Ramos (cell line): ENCODE results near the gene GRPEL2.

ENCODE experiments used
- in situ Hi-C: fragments of 300-500 bp; cut with MboI; formaldehyde crosslinking; loops from one replicate; pipeline ENCODE4 v1.14.3; 2022; ENCODE audit warnings: low sequenced_read_pairs; ENCODE audit not compliant: unreplicated experiment

Gene GRPEL2

DNA sequence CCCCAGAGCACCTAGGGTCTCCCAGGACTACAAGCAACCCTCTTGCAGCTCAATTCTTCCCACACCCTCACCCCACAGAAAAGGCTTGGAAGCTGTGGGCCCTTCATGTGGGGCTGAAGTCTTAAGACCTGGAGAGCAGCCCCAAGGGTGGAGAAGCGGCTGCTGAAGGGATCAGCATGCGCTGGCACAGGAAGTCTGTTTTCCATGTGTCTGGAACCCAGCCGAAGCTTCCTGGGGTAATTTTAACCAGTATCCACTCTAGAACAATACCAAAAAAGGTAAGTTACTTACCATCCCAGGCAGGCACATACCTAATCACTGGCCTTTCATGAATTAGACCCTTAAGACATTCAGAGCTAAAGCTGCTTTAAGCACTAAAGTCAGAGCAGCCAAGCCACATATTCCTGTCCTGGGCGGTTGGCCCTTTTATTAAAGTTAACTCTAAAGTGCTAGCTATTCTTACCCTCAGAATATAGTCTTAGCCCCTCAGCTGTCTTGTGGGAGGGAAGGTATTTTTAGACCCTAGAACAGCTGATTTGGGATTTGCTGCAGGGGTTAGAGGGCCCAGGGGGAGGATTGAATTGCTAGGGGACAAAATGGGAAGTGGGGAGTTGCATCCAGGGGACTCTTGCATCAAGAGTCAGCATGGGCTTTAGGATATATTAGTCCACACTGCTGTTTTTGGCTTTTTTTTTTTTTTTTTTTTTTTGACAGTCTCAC lies 26.9 kb downstream of the GRPEL2 start:
- in situ Hi-C loops, result loop anchor here (5.0 kb wide), 1 partner anchor 50 kb away; no protein-coding TSS in a partner anchor

GRCh38 chr5:149372932-149373331 lies 27.6 kb downstream of the GRPEL2 start:
- in situ Hi-C loops, result loop anchor here (5.0 kb wide), 1 partner anchor 51 kb away; no protein-coding TSS in a partner anchor

DNA sequence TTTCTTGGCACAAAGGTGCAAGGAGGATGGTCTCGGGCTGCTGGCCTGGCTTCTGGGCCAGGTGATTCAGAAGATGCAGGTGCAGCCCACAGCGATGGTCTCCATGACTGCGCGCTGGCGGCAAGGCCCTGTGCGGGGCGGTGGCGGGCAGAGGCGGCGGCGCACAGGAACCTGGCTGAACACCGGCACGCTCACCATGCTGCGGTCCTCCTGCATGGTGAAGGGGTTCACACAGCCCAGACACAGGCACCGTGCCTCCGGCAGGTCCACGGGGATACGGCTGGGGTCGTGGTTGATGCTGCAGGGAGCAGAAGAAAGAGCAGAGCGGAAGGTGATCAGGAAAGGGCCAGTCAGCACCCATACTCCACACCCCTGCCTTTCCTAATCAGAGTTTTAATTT lies 29.0 kb downstream of the GRPEL2 start:
- in situ Hi-C loops, result loop anchor here (5.0 kb wide), 1 partner anchor 52 kb away; no protein-coding TSS in a partner anchor

- in situ Hi-C loops, result loop anchor here (5.0 kb wide), 1 partner anchor 52 kb away; no protein-coding TSS in a partner anchor
Observed at GRCh38 chr5:149374801-149375200, 29.5 kb downstream of the GRPEL2 start.

DNA sequence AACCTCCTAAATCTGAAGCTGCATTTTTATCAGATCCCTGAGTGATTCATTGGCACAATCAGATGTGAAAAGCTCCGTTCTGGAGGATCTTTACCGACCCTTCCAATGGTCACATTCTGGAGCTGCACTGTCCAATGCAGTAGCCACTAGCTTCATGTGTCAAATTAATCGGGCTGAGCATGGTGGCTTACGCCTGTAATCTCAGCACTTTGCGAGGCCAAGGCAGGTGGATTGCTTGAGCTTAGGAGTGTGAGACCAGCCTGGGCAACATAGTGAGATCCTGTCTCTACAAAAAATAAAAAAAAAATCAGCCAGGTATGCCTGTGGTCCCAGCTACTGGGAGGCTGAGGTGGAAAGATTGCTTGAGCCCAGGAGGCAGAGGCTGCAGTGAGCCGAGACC lies 30.1 kb downstream of the GRPEL2 start:
- in situ Hi-C loops, result no loop called here

DNA sequence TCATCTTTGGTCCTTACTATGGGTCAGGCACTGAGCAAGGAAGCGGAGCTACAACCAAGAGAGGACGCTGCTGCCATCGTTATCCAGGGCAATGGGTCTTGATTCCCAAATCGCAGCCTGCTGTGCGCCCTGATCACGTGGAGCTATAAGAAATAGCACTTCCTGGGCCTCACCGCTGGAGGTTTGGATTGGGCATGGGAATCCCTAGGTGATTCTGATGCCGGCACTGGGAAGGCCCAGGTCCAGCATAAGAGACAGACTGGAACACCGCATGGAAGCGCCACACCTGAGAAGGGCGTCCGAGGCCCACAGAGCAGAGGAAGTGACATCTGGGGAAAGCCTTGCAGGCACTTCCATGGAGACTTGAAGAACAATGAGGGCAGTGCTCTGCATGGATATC lies 30.8 kb downstream of the GRPEL2 start:
- in situ Hi-C loops, result no loop called here

DNA sequence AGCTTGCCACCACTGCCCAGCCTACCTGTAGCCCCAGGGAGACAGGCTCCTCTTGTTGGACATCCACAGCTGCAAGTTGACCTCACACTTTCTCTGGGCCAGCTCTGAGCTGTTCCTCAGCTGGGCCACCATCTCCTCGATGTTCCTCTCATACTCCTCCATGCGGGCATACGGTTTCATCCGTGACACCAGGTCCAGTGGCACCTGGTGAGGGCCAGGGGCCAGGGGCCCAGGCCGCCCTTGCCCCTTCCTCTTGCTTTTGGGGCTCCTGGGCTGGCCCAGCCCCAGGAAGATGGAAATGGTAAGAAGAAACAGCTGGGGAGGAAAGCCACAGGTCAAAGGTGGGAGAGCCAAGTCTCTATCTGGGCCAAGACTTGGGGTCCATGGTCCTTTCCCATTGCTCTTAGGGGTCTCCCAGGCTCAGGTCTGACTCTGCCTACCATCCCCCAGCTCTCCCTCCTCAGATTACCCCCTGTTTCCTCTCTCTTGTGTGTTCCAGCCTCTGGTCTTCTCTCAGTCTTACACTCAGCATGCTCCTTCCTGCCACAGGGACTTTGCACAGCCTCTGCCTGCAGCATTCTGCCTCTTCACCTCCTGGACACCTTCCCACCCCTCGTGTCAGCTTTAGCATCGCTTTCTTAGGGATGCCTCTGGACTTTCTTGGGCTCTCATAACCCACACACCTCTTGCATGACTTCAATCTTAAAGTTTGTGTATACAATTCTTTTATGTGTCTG lies 31.6 kb downstream of the GRPEL2 start:
- in situ Hi-C loops, result no loop called here

GRCh38 chr5:149378241-149378820 lies 33.0 kb downstream of the GRPEL2 start:
- in situ Hi-C loops, result no loop called here

DNA sequence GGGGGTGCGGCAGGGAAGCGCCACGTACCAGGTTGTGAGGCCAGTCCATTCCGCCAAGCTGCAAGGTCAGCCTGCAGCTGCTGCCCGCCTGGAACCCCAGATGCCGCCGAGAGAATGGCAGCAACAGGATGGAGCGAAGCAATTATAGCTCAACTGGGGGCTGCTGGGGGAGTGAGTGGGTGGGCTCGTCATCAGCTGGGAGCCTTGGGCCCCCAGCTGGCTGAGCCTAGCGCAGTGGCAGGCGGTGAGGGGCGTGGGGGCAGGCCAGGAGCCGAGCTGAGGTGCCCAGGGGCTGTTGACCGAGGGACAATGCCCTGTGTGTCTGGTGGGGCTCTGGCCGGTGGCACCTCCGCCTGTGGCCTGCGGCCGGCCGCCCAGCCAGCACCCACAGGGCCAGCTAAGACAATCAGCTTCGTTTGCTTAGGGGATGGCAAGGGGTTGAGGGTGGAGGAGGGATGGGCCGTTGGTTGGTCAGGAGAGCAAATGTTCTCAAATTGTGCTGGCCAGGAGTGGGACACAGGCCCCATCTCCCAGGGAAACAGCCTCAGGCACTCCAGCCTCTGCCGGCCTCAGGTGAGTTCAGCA lies 34.0 kb downstream of the GRPEL2 start, which contains the start of gene IL17B:
Gene IL17B, minus strand, starts transcription at position 116 of the 585 bp plus-strand sequence. Its CDS starts 67 bp downstream, at position 49.
- in situ Hi-C loops, result no loop called here

DNA sequence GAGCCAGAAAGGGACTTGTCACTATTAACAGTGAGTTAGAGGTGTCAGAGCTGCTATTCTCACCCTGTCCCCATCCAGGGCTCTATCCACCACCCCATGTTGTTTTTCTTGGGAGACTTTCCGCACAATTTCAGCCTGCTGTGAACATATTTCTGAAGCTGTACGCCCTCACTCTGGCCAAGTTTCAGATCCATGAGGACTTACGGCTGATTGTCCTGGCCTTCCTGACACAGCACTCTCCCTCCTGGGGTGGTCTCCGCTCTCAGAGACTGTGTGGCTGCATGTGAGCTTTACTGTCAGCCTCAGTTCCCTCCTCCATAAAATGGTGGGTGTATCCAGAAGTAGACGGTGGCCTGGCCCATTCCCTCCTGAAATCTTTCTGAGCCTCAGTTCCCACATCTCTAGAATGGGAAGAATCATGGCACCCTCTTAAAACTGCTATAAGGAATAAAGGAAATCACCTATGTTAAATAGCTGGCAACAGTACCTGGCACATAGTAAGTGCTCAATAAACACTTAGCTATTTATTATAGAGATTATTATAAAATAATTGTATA lies 34.6 kb downstream of the GRPEL2 start:
- in situ Hi-C loops, result loop anchor here (10.0 kb wide), 1 partner anchor 185 kb away; no protein-coding TSS in a partner anchor

- in situ Hi-C loops, result loop anchor here (10.0 kb wide), 1 partner anchor 184 kb away; no protein-coding TSS in a partner anchor
Observed at GRCh38 chr5:149380466-149381121, 35.3 kb downstream of the GRPEL2 start.

GRCh38 chr5:149381261-149381985 lies 36.1 kb downstream of the GRPEL2 start:
- in situ Hi-C loops, result loop anchor here (10.0 kb wide), 1 partner anchor 183 kb away; no protein-coding TSS in a partner anchor

- in situ Hi-C loops, result loop anchor here (10.0 kb wide), 1 partner anchor 183 kb away; no protein-coding TSS in a partner anchor
Observed at GRCh38 chr5:149381986-149382338, 36.7 kb downstream of the GRPEL2 start.

GRCh38 chr5:149382517-149383220 lies 37.4 kb downstream of the GRPEL2 start:
- in situ Hi-C loops, result loop anchor here (10.0 kb wide), 1 partner anchor 182 kb away; no protein-coding TSS in a partner anchor

DNA sequence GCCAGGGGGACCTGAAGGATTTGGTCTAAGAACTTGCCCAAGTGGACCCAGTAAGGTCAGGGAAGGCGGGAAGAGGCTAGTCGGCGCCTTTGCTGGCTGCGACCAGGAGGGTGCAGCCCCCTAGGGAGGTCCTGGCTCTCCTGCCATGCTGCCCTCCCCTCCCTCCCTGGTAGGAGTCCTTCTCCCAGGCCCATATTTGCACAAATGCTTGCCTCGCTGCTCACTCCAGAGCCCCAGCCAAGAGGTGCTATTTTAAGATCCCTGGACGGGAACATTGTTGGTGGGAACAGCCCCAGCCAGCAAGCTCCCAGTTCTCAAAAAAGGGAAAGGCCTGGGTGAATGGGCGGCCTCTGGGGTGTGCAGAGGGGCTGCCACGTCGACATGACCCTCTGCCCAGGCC lies 38.1 kb downstream of the GRPEL2 start:
- in situ Hi-C loops, result loop anchor here (10.0 kb wide), 1 partner anchor 181 kb away; no protein-coding TSS in a partner anchor

GRCh38 chr5:149386166-149386565 lies 40.9 kb downstream of the GRPEL2 start:
- in situ Hi-C loops, result loop anchor here (10.0 kb wide), 1 partner anchor 179 kb away; no protein-coding TSS in a partner anchor

GRCh38 chr5:149387081-149387631 lies 41.9 kb downstream of the GRPEL2 start:
- in situ Hi-C loops, result loop anchor here (10.0 kb wide), 1 partner anchor 178 kb away; no protein-coding TSS in a partner anchor

- in situ Hi-C loops, result loop anchor here (10.0 kb wide), 1 partner anchor 177 kb away; no protein-coding TSS in a partner anchor
Observed at GRCh38 chr5:149387982-149388381, 42.7 kb downstream of the GRPEL2 start.
